ENCODE data around the gene MAST1.

The MAST1 gene

DNA sequence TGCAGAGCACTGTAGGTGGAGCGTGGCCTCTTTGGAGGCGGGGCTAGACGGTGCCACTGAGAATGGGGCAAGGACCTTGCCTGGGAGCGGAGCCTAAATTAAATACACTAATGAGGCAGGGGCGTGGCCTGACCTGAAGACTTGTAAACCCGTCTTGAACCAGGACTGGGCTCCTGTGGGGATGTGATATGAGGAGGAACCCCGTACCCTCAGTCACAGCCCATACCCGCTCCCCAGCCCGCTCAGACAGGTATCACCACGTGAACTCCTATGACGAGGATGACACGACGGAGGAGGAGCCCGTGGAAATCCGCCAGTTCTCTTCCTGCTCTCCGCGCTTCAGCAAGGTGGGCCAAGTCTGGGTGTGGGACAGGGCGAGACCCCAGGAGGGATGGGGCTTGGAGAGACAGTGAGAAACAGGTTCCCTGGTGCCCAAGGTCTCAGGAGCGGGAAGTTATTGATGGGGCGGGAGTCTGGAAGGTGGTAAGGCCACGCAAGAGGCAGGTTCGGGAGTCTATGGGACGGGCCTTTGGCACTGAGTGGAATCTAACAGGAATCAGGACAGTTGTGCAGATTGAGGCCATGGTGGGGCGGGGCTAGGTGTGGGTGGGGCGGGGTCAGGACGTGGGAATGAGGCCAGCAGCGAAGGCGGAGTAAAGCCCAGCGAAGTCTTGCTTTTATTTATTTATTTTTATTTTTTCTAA lies 28.3 kb downstream of the MAST1 start:
- DNase-seq: no peak
- intact Hi-C loops (cut with DNase I): no loop called here

GRCh38 chr19:12867120-12868099 lies 29.1 kb downstream of the MAST1 start:
- intact Hi-C loops (cut with DNase I): no loop called here

DNA sequence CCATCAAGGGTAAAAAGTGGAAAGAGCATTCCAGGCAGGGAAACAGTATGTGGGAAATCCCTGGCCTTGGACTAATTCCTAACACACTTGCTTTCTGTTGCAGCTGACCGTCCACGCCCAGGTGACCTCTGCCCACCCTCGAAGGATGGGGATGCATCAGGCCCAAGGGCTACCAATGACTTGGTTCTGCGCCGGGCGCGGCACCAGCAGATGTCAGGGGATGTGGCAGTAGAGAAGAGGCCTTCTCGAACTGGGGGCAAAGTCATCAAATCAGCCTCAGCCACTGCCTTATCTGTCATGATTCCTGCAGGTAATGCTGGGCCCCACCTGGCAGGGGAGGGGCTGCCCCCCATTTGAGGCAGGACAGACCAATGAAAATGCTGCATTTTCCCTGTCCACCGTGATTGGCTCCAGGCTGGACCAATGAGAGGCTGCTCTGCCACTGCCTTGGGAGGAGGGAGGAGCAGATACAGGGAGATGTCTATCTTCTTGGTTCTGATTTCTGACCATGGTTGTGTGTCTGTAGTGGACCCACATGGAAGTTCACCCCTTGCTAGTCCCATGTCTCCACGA lies 30.3 kb downstream of the MAST1 start:
- no peak for DNase-seq
- intact Hi-C loops (cut with DNase I): no loop called here

More at GRCh38 chr19:12867120-12868099, 29.1 kb downstream of the MAST1 start:
- DNase-seq: no peak

DNA sequence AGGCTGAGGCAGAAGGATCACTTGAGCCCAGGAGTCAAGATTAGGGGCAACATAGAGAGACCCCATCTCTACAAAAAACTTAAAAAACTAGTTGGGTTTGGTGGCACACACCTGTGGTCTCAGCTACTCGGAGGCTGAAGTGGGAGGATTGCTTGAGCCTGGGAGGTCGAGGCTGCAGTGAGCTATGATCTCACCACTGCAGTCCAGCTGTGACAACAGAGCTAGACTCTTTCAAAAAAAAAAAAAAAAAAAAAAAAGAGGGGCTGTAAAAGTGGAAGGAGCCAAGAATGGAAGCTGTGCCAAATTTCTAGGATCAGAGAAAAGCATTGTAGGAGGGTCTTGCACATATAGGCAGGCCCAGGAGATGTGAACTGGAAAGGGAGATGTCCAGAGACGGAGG lies 33.4 kb downstream of the MAST1 start:
- intact Hi-C loops (cut with DNase I): no loop called here

GRCh38 chr19:12872255-12872654 lies 33.9 kb downstream of the MAST1 start:
- intact Hi-C loops (cut with DNase I): no loop called here

More for the DNA sequence above, 33.4 kb downstream of the MAST1 start:
- DNase-seq: no peak

GRCh38 chr19:12872941-12873890 lies 34.9 kb downstream of the MAST1 start:
- DNase-seq: peak in 2 of 10 donors; percentile 43 to 87
- intact Hi-C loops (cut with DNase I): no loop called here

More at GRCh38 chr19:12872255-12872654, 33.9 kb downstream of the MAST1 start:
- DNase-seq: no peak

GRCh38 chr19:12873891-12874745 lies 35.8 kb downstream of the MAST1 start:
- peak in 1 of 10 donors; percentile 78 for DNase-seq
- intact Hi-C loops (cut with DNase I): no loop called here

DNA sequence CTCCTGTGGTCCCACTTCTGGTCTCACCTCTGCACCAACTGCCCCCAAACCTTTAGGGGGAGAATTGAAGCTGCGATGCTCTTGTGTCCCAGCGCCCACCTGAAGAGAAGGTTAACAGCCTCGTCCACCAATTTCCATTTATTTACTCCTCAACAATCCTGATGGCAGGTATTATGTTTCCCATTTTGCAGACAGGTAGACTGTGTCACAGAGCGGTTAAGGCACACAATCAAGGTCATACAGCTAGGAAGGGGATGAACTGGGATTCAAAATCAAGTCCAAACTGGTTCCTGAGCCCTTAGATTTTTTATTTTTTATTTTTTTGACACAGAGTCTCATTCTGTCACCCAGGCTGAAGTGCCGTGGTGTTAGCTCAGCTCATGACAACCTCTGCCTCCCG lies 36.8 kb downstream of the MAST1 start:
- intact Hi-C loops (cut with DNase I): no loop called here
- no peak for DNase-seq

DNA sequence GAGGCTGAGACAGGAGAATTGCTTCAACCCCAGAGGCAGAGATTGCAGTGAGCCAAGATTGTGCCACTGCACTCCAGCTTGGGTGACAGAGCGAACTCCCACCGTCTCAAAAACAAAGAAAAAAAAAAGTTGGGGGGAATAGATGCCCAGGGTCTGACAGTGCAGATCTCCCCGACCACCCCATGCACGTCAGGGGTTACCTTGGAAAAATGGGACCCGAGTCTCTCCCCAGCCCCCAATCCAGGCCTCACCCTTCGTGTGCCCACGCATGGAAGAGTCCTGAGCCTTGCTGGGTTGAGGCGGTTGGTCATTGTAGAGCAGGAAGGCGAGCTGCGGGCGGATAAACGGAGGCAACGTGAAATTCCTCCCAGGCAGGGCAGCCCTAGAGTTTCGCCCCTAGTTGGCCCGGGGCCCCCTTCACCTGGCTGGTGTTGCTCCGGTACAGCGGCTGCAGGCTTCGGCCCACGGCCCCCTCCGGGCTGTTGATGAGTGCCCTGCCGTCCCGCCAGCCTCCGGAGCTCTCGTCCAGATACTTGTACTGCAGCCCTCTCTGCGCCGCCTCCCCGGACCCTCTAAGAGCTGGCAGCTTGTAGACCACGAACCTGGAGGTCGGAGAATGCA lies 42.3 kb downstream of the MAST1 start:
- intact Hi-C loops (cut with DNase I): loop anchor here (10.0 kb wide), 1 partner anchor 54 kb away; the partner anchor contains the start of genes CALR and FARSA
- peak in 3 of 10 donors; percentile 25 to 86 (median 85) for DNase-seq

GRCh38 chr19:12881172-12881808 lies 43.0 kb downstream of the MAST1 start, which contains the start of gene DNASE2:
DNASE2 (minus strand) TSS chr19:12881449; CDS start chr19:12881375, 74 bp downstream.
- DNase-seq: peak; percentile 76 to 98 (median 88)
- intact Hi-C loops (cut with DNase I): loop anchor here (10.0 kb wide), 1 partner anchor 54 kb away; the partner anchor contains the start of genes CALR and FARSA

GRCh38 chr19:12882589-12882988 lies 44.3 kb downstream of the MAST1 start:
- DNase-seq: no peak
- intact Hi-C loops (cut with DNase I): loop anchor here (10.0 kb wide), 1 partner anchor 52 kb away; the partner anchor contains the start of genes CALR and FARSA

- no peak for DNase-seq
- intact Hi-C loops (cut with DNase I): loop anchor here (10.0 kb wide), 1 partner anchor 51 kb away; the partner anchor contains the start of genes CALR and FARSA
Measured at GRCh38 chr19:12884202-12884601, 45.9 kb downstream of the MAST1 start.

- intact Hi-C loops (cut with DNase I): loop anchor here (10.0 kb wide), 1 partner anchor 50 kb away; the partner anchor contains the start of genes CALR and FARSA
- DNase-seq: no peak
Measured at GRCh38 chr19:12884627-12884925, 46.3 kb downstream of the MAST1 start.

GRCh38 chr19:12884926-12885748 lies 46.8 kb downstream of the MAST1 start:
- peak in 8 of 10 donors; percentile 55 to 95 (median 66) for DNase-seq
- intact Hi-C loops (cut with DNase I): loop anchor here (10.0 kb wide), 1 partner anchor 50 kb away; the partner anchor contains the start of genes CALR and FARSA

DNA sequence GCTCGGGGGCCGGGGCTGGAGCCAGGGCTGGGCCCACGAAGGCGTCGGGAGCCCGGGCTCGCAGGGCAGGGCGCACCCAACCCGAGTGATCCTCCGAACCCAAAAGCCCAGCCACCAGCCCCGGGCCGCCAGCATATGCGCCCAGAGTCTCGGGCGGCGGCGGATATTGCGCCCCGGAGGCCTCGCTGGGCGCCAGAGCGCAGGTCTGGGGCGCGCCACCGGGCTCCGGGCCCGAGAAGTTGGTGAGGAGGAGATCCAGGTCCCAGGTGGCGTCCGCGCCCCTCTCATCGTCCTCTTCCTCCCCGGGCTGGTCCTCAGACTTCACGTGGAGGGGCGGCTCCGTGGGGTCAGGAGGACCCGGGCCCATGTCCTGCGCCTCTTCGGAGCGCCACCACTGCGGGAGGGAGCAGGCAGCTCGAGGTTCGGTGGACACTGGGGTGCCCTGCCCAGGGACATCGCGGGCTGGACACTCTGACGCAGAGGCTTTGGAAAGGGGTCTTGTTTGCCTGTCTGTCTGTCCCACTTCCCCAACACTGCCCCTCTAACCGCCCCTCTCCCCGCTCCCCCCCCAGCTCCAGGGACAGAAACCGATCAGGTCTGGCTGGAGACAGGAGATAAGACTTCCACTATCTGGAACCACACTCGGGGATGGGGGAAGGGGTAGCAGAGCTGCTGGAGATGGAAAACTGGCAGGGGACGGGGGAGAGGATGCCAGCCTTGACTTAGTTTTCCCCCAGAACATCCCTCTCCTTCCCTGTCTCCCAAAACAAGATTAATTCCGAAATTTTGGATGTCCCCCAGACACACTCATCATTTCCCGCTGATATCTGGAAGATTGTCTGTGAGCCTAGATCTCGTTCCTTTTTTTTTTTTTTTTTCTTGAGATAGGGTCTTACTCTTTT lies 47.7 kb downstream of the MAST1 start:
- intact Hi-C loops (cut with DNase I): loop anchor here (10.0 kb wide), 1 partner anchor 49 kb away; the partner anchor contains the start of genes CALR and FARSA
- DNase-seq: peak in 1 of 10 donors; percentile 70
